CD4-positive, alpha-beta memory T cell (primary cell): ENCODE data around the gene LZTR1. TPM values are rescaled to one million over a fixed set of nuclear protein-coding genes. Genes with fewer than 3 reads are reported as not detected.
"Not testable (repeated sequence)": the region's sequence is repeated elsewhere in the genome, so short reads cannot be mapped to it uniquely, and the experiment has no call there.

Experiments
- CTCF ChIA-PET: fragments of 350-600 bp; sonication (Branson Sonifier 250); formaldehyde crosslinking; loops from one replicate; lab custom pipeline; 2021; ENCODE audit warnings: inconsistent platforms; ENCODE audit not compliant: partially characterized antibody; lab: Charles Lee
- POLR2A ChIA-PET: fragments of 350-600 bp; sonication (Branson Sonifier 250); formaldehyde crosslinking; loops from one replicate; lab custom pipeline; 2021; ENCODE audit not compliant: partially characterized antibody; lab: Charles Lee
- DNase-seq, 5 donors: peaks; one replicate each; pipeline versions ENCODE4 v3.0.0 to v3.0.0-alpha.2; 2020 to 2022; ENCODE audit warnings: mixed read lengths in 1 of 5
- H3K27ac ChIP-seq: one replicate; pipeline ENCODE4 v1.7.0; 2013; ENCODE audit warnings: low read depth, low read length
- H3K27me3 ChIP-seq: 2 replicates; pipeline ENCODE4 v1.7.0; 2013; ENCODE audit warnings: mild to moderate bottlenecking, low read length, moderate library complexity; ENCODE audit not compliant: insufficient read depth
- H3K36me3 ChIP-seq: 2 replicates; pipeline ENCODE4 v1.7.0; 2013; ENCODE audit warnings: mild to moderate bottlenecking, low read length, moderate library complexity; ENCODE audit not compliant: insufficient read depth
- H3K4me1 ChIP-seq: 2 replicates; pipeline ENCODE4 v1.7.0; 2013; ENCODE audit warnings: mild to moderate bottlenecking, low read length, moderate library complexity; ENCODE audit not compliant: insufficient read depth
- H3K4me3 ChIP-seq, 2 donors: one replicate each; pipeline ENCODE4 v1.7.0; 2013; ENCODE audit warnings: low read length in 2 of 2, mild to moderate bottlenecking in 1 of 2
- H3K9me3 ChIP-seq, 2 donors: one replicate each; pipeline ENCODE4 v1.7.0; 2013; ENCODE audit warnings: low read length in 2 of 2, control low read depth in 1 of 2; ENCODE audit not compliant: control insufficient read depth in 1 of 2
- H3K27ac Mint-ChIP-seq, 7 donors: one replicate each; pipeline ENCODE4 v1.8.0; 2020 to 2021; ENCODE audit warnings: mixed read lengths in 7 of 7, mild to moderate bottlenecking in 6 of 7, inconsistent platforms in 3 of 7, moderate library complexity in 3 of 7
- H3K27me3 Mint-ChIP-seq, 2 donors: one replicate each; pipeline ENCODE4 v1.8.0; 2020 to 2021; ENCODE audit warnings: mixed read lengths in 2 of 2
- H3K36me3 Mint-ChIP-seq, 2 donors: one replicate each; pipeline ENCODE4 v1.8.0; 2020 to 2021; ENCODE audit warnings: mixed read lengths in 2 of 2, inconsistent platforms in 1 of 2, mild to moderate bottlenecking in 1 of 2
- H3K4me1 Mint-ChIP-seq, 4 donors: one replicate each; pipeline ENCODE4 v1.8.0; 2020 to 2021; ENCODE audit warnings: mixed read lengths in 4 of 4, mild to moderate bottlenecking in 1 of 4
- H3K4me3 Mint-ChIP-seq, 8 donors: one replicate each; pipeline ENCODE4 v1.8.0; 2020 to 2021; ENCODE audit warnings: mixed read lengths in 8 of 8, mild to moderate bottlenecking in 7 of 8, moderate library complexity in 6 of 8, inconsistent platforms in 3 of 8
- H3K9me3 Mint-ChIP-seq, 8 donors: one replicate each; pipeline ENCODE4 v1.8.0; 2020 to 2021; ENCODE audit warnings: mixed read lengths in 8 of 8, mild to moderate bottlenecking in 5 of 8, inconsistent platforms in 3 of 8, moderate library complexity in 1 of 8
- intact Hi-C: fragments of 100-400 bp; cut with micrococcal nuclease; formaldehyde crosslinking; loops from one replicate; pipeline ENCODE4 v1.15.1; 2023
- polyA plus RNA-seq, 2 donors: library from polyadenylated mRNA; unstranded; fragments of 300-500 nt; fragmentation: Illumina TruSeq; gene quantifications; one replicate each; pipeline ENCODE4 v1.2.3, GENCODE V29; 2021
- total RNA-seq, 2 experiments: library from RNA; stranded (reverse); gene quantifications; one replicate each; pipeline ENCODE4 v1.2.3, GENCODE V29; 2021

Gene LZTR1
- total RNA-seq (100 to 1,000 TPM; 112 to 114 TPM), polyA plus RNA-seq (10 to 100 TPM in 1 of 2 donors, 1 to 10 TPM in 1; 5.5 to 18.1 TPM)

DNA sequence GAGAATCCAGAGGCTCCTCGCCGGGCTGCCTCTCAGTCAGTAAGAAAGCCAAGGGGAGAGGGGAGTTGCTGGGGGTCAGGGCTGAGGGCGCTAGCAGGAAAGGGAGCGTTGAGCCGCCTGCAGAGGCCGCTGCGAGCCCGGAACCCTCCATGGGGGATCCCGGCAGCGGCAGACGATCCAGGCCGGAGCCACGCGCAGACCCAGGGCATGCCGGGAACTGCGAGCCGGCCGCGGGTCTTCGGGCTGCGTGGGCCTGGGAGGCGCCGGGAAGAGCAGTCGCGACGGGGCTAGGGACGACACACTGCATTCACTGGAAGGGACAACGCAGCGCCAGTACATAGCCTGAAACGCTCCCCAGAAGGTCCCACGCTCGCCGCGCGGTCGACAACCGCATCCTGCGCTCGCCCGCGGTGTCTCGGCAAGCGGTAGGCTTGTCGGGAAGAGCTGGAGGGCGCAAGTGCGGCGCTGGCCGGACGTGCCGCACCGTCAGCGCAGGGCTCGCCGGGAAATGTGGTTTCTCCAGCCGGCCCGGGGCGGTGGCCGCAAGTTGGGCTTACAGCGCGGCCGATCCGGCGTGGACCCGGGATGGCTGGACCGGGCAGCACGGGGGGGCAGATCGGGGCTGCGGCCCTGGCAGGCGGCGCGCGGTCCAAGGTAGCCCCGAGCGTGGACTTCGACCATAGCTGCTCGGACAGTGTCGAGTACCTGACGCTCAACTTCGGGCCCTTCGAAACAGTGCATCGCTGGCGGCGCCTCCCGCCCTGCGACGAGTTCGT is at the start of gene LZTR1:
LZTR1 (plus strand) TSS at position 511 of the 776 bp plus-strand sequence; CDS start at position 586, 75 bp downstream.
- Mint-ChIP-seq H3K36me3 (peaks cover 7 to 22% of the 10 kb centered on the region in 2 donors), H3K27me3 (no peaks in the 10 kb centered on the region)
- peak within 1 kb of the TSS; percentile 62 to 64 for H3K4me3 ChIP-seq

DNA sequence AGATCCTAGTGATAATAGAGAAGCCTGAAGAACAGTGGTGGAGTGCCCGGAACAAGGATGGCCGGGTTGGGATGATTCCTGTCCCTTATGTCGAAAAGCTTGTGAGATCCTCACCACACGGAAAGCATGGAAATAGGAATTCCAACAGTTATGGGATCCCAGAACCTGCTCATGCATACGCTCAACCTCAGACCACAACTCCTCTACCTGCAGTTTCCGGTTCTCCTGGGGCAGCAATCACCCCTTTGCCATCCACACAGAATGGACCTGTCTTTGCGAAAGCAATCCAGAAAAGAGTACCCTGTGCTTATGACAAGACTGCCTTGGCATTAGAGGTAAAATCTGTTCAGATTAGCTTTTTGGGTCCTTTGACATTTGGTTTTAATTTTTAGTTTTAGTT is 48.2 kb upstream of the LZTR1 start:
- intact Hi-C loops: no loop called here
- no peak overlapping the region for H3K27ac ChIP-seq
- Mint-ChIP-seq H3K27me3 (no peaks in the 10 kb centered on the region), H3K4me1 (peaks cover 44 to 89% (median 66%) of the 10 kb centered on the region in 4 donors), H3K36me3 (peaks cover 34 to 52% of the 10 kb centered on the region in 2 donors), H3K9me3 (no peaks in the 10 kb centered on the region), H3K4me3 (peak overlapping the region in 2 of 8 donors; percentile 7 to 52), H3K27ac (peak overlapping the region in 2 of 7 donors; percentile 12 to 65)
- ChIA-PET POLR2A (interaction anchor here (1.2 kb wide), 1 partner anchor 17 kb away, joined by 4 read pairs; the partner anchor contains the start of gene CRKL), CTCF (no interaction called here)
- no peaks in the 10 kb centered on the region for H3K27me3 ChIP-seq
- no peaks in the 10 kb centered on the region for H3K9me3 ChIP-seq
- peaks cover 37% of the 10 kb centered on the region for H3K36me3 ChIP-seq
- H3K4me3 ChIP-seq: no peak overlapping the region
- DNase-seq: no peak
- H3K4me1 ChIP-seq: peaks cover 80% of the 10 kb centered on the region

More for the DNA sequence above, at the start of gene LZTR1:
- Mint-ChIP-seq H3K4me1 (peaks cover 21 to 42% (median 30%) of the 10 kb centered on the region in 4 donors), H3K27ac (peak within 1 kb of the TSS; percentile 90 to 95 (median 93)), H3K9me3 (peaks cover 0 to 7% (median 0%) of the 10 kb centered on the region in 8 donors), H3K4me3 (peak within 1 kb of the TSS; percentile 88 to 96 (median 95))
- H3K4me1 ChIP-seq: peaks cover 19% of the 10 kb centered on the region
- peaks cover 0 to 6% of the 10 kb centered on the region in 2 donors for H3K9me3 ChIP-seq
- H3K36me3 ChIP-seq: peaks cover 8% of the 10 kb centered on the region
- intact Hi-C loops: loop anchor here (1.0 kb wide), 1 partner anchor 20 kb away; the partner anchor contains the start of gene THAP7
- ChIA-PET POLR2A (interaction anchor here (0.6 to 2.8 kb wide), 12 partner anchors 9 to 1090 kb away, joined by 3 to 45 read pairs (median 4); partner anchors contain the start of genes THAP7 and YDJC), CTCF (interaction anchor here (0.7 to 1.5 kb wide), 7 partner anchors 20 to 120 kb away, joined by 3 to 6 read pairs (median 4); partner anchors contain the start of genes P2RX6 and THAP7)
- peak; percentile 57 to 77 (median 64) for DNase-seq
- no peaks in the 10 kb centered on the region for H3K27me3 ChIP-seq
- peak within 1 kb of the TSS; percentile 77 for H3K27ac ChIP-seq

DNA sequence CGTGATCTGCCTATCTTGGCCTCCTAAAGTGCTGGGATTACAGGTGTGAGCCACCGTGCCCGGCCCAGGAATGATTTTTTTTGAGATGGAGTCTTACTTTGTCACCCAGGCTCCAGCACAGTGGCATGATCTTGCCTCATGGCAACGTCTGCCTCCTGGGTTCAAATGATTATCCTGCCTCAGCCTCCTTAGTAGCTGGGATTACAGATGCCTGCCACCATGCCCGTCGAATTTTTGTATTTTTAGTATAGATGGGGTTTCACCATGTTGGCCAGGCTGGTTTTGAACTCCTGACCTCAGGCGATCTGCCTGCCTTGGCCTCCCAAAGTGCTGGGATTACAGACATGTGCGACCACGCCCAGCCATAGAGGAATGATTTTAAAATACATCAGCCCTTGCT is 47.0 kb upstream of the LZTR1 start:
- POLR2A ChIA-PET: interaction anchor here (1.2 kb wide), 1 partner anchor 18 kb away, joined by 4 read pairs; the partner anchor contains the start of gene CRKL

DNA sequence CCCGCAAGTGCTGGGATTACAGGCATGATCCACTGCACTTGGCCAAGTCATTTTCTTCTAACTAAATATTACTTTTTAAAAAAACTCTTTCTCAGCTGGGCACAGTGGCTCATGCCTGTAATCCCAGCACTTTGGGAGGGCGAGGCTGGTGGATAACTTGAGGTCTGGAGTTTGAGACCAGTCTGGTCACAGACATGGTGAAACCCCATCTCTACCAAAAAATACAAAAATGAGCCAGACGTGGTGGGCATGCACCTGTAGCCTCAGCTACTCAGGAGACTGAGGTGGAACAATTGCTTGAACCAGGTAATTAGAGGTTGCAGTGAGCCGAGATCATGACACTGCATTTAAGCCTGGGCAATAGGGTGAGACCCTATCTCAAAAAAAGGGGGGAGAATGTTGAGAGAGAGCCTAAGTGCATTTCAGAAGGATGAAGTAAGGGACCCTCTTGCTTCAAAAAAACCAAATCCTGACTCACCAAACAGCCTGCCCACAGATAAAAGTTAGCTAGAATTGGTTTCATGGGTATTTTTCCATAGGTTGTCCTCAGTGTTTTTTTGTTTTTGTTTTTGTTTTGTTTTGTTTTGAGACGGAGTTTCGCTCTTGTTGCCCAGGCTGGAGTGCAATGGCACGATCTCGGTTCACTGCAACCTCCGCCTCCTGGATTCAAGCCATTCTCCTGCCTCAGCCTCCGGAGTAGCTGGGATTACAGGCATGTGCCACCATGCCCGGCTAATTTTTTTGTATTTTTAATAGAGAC is 46.1 kb upstream of the LZTR1 start:
- H3K27ac ChIP-seq, POLR2A ChIA-PET, H3K9me3 ChIP-seq, H3K27me3 Mint-ChIP-seq, H3K9me3 Mint-ChIP-seq, DNase-seq, H3K4me3 ChIP-seq, intact Hi-C loops, H3K27me3 ChIP-seq, CTCF ChIA-PET: not testable (repeated sequence)
- H3K27ac Mint-ChIP-seq: peak overlapping the region in 2 of 7 donors; percentile 10 to 80
- peak overlapping the region in 5 of 8 donors; percentile 27 to 61 (median 46) for H3K4me3 Mint-ChIP-seq
- Histone ChIP-seq H3K36me3 (peaks cover 36% of the 10 kb centered on the region), H3K4me1 (peaks cover 84% of the 10 kb centered on the region)
- H3K4me1 Mint-ChIP-seq: peaks cover 53 to 94% (median 70%) of the 10 kb centered on the region in 4 donors
- peaks cover 33 to 64% of the 10 kb centered on the region in 2 donors for H3K36me3 Mint-ChIP-seq

More for the DNA sequence above, 47.0 kb upstream of the LZTR1 start:
- H3K36me3 Mint-ChIP-seq: peaks cover 32 to 59% of the 10 kb centered on the region in 2 donors
- H3K9me3 Mint-ChIP-seq, DNase-seq, intact Hi-C loops, H3K4me3 ChIP-seq, H3K27me3 ChIP-seq, H3K9me3 ChIP-seq, H3K27me3 Mint-ChIP-seq, H3K27ac Mint-ChIP-seq, H3K27ac ChIP-seq, CTCF ChIA-PET: not testable (repeated sequence)
- Histone ChIP-seq H3K36me3 (peaks cover 37% of the 10 kb centered on the region), H3K4me1 (peaks cover 79% of the 10 kb centered on the region)
- H3K4me3 Mint-ChIP-seq: peak overlapping the region in 3 of 8 donors; percentile 17 to 62 (median 58)
- peaks cover 46 to 90% (median 65%) of the 10 kb centered on the region in 4 donors for H3K4me1 Mint-ChIP-seq

DNA sequence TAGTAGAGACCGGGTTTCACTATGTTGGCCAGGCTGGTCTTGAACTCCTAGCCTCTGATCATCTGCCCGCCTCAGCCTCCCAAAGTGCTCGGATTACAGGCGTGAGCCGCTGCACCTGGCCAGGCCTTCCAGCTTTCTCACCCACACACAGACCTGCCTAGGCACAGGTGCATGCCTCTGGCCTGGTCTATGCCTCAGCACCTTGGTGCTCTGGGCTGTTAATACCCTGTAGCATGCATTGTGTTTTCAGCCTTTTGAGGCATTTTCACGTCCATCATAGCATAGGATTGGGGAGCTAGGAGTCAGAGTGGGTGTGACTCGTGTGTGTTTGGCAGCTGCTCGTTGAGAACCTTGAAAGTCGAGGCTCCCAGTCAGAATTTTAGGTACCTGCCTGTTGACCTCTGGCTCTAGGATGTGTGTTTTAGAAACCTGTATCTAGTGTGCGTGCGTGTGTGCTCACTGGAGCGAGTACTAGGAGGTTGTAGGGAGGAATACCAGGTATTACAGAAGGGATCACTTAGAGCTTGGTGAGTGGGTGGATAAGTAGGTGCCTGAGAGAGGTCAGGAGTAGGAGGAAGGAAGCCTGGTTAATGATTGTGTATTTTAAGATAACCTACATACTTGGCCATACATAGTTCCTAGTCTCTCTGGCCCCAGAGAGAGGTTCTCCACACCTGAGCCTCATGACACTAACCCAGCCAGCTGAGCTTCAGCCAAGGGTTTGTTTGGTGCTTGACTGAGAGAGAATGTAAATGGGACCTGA is 44.9 kb upstream of the LZTR1 start:
- Histone ChIP-seq H3K4me1 (peaks cover 82% of the 10 kb centered on the region), H3K27ac (no peak overlapping the region), H3K36me3 (peaks cover 28% of the 10 kb centered on the region), H3K4me3 (no peak overlapping the region), H3K9me3 (no peaks in the 10 kb centered on the region), H3K27me3 (no peaks in the 10 kb centered on the region)
- H3K4me3 Mint-ChIP-seq: peak overlapping the region; percentile 29 to 81 (median 67)
- intact Hi-C loops: no loop called here
- H3K27me3 Mint-ChIP-seq: no peaks in the 10 kb centered on the region
- peaks cover 53 to 96% (median 73%) of the 10 kb centered on the region in 4 donors for H3K4me1 Mint-ChIP-seq
- H3K9me3 Mint-ChIP-seq: no peaks in the 10 kb centered on the region
- ChIA-PET POLR2A (no interaction called here), CTCF (interaction anchor here (1.0 kb wide), 1 partner anchor 15 kb away, joined by 4 read pairs; no protein-coding TSS in a partner anchor)
- peak overlapping the region in 5 of 7 donors; percentile 34 to 83 (median 72) for H3K27ac Mint-ChIP-seq
- H3K36me3 Mint-ChIP-seq: peaks cover 33 to 67% of the 10 kb centered on the region in 2 donors
- DNase-seq: no peak

DNA sequence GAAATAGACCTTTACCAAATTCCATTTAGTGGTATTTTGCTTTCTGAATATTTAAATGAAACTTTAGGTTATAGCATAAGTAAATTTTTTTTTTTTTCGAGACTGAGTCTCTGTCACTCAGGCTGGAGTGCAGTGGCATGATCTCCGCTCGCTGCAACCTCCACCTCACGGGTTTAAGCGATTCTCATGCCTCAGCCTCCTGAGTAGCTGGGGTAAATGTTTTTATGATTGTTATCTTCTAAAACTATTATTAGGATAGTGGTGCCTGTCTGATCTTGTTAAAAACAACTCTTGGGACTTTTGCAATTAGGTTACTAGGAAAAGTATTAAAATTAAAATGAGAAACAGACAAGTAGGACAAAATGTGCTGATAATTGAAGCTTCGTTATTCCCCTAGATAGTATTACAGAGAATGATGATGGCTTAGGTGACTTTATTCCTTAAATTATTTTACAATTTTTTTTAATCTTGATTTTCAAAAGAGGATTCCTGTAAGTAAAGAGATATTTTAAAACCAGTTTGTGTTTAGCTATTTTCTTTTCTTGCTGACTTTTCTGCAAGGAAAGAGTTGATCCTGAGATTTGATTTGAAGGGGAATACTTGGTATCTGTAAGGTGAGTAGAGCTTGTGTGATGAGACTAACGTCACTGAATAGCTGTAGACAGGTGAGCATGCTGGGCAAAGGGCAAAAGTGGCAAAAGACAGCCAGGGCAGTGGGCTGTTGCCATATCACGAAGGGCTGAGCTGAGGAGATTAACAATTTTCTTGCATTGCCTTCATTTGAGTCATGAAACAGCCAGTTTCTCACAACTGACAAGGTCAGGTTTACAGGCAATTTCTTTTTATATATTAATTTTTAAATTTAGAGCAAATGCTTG is 44.1 kb upstream of the LZTR1 start:
- no peak overlapping the region for H3K4me3 ChIP-seq
- peaks cover 33 to 66% of the 10 kb centered on the region in 2 donors for H3K36me3 Mint-ChIP-seq

More for the DNA sequence above, 44.1 kb upstream of the LZTR1 start:
- Histone ChIP-seq H3K36me3 (peaks cover 21% of the 10 kb centered on the region), H3K27ac (no peak overlapping the region), H3K9me3 (no peaks in the 10 kb centered on the region), H3K4me1 (peaks cover 84% of the 10 kb centered on the region), H3K27me3 (no peaks in the 10 kb centered on the region)
- Mint-ChIP-seq H3K4me1 (peaks cover 55 to 96% (median 75%) of the 10 kb centered on the region in 4 donors), H3K27me3 (no peaks in the 10 kb centered on the region), H3K9me3 (no peaks in the 10 kb centered on the region), H3K27ac (peak overlapping the region in 4 of 7 donors; percentile 1 to 72 (median 29)), H3K4me3 (peak overlapping the region in 4 of 8 donors; percentile 62 to 81 (median 72))
- POLR2A ChIA-PET: no interaction called here
- CTCF ChIA-PET: interaction anchor here (0.8 to 1.0 kb wide), 2 partner anchors 15 to 21 kb away, joined by 4 to 5 read pairs; partner anchors contain the start of gene CRKL
- intact Hi-C loops: no loop called here
- DNase-seq: no peak
